OCI-M1 (cell line): Measurements from ENCODE around the gene COMMD3.
A peak's percentile ranks its signal among the peaks of the same experiment; 100 is the strongest.
"Not testable (repeated sequence)": the region's sequence is repeated elsewhere in the genome, so short reads cannot be mapped to it uniquely, and the experiment has no call there.

Experiments used
- DNase-seq: peaks from one replicate; lab custom pipeline; 2025; lab: John Stamatoyannopoulos, UW

COMMD3 gene

DNA sequence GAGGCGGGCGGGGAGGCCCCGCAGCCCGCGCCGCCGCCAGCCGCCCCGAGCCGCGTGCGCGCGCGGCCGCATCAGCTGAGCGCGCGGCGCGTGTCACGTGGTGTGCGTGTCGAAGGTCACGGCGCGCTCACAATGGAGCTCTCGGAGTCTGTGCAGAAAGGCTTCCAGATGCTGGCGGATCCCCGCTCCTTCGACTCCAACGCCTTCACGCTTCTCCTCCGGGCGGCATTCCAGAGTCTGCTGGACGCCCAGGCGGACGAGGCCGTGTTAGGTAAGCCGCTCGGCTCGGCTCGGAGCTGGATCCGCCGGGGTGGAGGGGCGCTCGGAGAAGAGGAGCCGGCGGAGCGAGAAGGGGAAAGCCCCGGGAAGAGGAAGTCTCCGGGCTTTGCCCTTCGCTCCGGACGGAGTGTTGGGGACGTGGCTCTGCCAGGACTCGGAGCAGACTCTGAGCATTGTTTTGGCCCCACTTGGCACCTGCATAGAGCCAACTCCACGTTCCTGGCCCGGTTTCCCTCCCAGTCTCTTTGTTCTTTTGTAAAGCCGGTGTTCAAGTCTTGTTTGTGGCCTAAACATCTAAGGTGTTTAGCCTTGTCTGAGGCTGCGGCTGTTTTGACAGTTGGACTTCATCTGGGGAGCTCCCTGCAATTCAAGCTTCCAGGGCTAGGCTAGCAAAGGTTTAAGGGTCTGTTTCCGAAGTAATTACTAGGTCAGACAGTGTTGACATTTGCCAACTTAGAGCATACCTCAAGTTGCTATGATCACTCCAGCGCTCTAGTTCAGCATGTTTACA lies at the start of gene COMMD3:
Gene COMMD3, plus strand, starts transcription at position 103 of the 790 bp plus-strand sequence. Its CDS starts 30 bp downstream, at position 133.
- peak; percentile 93 for DNase-seq

DNA sequence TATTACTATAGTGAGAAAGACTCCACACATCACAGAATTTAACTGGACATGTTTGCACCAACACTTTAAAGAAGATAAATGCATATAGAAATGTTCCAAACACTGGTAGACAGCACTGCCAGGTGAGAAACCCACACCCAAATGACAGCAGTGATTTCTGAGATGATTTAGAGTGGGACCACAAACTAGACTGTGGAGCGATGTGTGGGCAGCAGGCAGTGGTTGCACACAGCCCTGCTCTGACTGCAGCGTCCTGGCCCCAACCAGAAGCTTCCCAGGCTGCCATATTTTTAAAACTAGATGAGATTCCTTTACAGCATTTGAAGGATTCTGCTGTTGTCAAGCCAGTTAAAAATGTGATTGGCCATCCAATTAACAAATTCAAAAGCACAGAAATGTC lies 47.7 kb upstream of the COMMD3 start:
- DNase-seq: no peak

- DNase-seq: no peak
Measured at GRCh38 chr10:22271786-22272185, 44.4 kb upstream of the COMMD3 start.

GRCh38 chr10:22278441-22278782 lies 37.8 kb upstream of the COMMD3 start:
- DNase-seq: no peak

GRCh38 chr10:22280078-22280477 lies 36.1 kb upstream of the COMMD3 start:
- no peak for DNase-seq

DNA sequence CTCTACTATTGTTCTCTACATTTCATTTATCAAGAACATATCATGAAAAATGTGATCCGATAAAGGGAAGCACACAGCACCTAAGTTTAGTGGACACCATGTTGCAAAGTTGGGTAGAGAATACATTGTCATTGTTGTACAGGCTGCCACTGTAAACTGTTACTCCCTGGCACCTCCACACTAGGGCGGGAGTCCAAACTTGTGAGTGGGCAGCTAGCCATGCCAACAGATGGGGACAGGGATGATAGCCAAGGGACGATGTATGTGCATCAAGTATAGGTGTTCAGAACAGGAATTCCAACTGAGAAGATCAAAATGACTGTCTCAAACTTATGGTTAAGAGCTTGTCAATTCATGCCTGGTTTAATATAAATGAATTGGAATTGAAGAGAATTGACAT lies 31.1 kb upstream of the COMMD3 start:
- DNase-seq: no peak

DNA sequence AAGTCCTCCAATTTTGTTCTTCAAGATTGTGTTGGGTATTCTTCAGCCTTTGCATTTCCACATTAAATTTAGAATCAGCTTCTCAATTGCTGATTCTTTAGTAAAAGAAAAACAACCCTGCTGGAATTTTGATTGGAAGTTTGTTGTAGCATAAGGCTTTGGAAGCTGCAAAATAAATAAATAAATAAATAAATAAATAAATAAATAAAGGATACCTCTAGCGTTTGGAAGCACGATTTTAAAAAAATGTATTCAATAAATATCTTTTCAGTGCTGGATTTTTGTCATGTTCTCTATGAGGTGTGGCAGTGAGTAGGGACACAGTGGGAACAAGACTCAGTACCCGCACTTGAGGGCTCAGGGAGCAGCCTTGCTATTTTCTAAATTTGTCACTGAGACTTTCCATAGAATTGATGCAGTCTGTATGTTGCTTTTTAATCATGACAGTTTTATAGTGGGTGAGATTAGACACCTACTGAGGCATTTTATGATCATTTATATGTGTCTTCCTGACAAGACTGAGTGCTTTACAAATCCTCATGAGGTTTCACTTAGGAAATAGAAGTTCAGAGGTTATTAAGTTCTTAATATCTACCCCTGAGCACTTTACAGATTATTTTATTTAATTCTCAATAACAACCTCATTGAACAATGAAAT lies 22.3 kb upstream of the COMMD3 start:
- DNase-seq: no peak

DNA sequence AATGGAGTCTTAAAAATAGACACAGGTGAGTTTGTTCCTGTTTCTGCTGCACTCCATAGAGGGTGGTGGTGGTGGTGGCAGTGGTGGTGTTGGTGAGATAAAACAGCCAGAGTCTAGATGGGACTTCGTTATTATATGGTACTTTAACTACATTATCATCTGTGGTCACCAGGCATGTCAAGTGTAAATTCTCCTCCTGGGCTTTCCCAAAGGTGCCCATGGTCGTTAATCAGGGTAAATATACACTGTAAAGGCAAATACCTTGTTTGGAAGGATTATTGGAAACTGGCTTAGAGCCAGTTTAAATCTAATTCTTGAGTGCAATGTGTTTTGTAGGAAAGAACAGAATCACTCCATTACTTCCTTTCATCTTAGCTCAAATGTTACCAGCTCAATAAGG lies 21.5 kb upstream of the COMMD3 start:
- DNase-seq: no peak

- DNase-seq: no peak
Measured at GRCh38 chr10:22301193-22301592, 15.0 kb upstream of the COMMD3 start.

DNA sequence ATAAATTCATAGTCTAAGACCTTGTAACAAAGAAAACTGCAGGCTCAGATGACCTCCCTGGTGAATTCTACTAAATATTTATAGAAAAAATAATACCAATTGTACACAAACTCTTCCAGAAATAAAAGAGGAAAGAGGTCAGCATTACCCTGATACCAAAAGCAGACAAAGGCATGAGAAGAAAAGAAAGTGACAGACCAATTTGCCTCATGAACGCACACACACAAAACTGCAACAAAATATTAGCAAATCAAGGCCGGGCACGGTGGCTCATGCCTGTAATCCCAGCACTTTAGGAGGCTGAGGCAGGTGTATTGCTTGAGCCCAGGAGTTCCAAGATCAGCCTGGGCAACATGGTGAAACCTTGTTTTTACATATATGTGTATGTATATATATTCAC lies 12.7 kb upstream of the COMMD3 start:
- DNase-seq: no peak

DNA sequence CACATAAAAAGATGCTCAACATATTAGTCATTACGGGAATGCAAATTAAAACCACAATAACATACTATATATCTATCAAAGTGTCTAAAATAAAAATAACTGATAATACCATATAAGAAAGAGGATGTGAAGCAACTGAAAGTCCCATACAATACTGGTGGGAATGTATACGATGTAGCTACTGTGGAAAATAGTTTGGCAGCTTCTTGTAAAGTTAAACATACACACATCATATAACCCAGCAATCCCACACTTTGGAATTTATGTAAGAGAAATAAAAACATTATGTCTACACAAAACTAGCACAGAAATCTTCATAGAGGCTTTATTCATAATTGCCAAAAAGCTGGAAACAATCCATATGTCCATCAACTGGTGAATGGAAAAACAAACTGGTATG lies 10.5 kb upstream of the COMMD3 start:
- DNase-seq: no peak

- DNase-seq: peak; percentile 37
Measured at GRCh38 chr10:22308390-22308789, 7.8 kb upstream of the COMMD3 start.

DNA sequence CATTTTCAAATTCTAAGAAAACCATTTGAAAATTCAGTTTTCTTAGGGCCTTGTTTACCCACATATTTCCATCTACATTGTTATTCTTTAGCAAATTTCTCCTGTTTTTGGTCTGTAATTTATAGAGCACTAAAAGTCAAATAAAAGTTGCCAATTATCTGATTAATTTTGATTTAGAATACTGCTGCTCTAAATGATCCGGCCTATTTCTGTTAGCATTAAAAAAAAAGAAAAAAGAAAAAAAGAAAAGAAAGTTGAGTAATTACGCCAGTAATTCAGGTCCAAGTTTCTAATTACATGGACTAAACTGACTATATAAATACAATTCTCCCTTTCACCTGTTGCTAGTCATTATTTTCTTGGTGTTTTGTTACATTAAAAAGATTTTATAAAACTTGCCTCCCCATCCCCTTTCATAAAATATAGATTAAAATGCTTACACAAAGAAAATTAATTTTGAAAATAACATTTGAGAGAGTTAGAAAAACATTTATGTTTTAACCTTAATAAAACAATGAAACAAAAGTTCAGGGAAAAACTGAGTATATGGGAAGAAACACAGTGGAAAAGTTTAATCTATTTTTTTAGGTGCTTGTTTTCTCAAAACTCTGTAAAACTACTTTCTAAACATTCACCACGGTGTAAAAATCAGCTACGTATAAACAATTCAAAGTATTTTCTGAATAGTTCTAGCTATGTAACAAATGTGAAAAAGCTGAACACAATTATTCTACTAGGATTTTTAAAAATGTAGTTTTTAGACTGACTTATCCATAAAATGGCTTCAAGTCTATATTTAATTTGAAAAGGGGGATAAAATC lies 6.8 kb upstream of the COMMD3 start:
- DNase-seq: no peak

DNA sequence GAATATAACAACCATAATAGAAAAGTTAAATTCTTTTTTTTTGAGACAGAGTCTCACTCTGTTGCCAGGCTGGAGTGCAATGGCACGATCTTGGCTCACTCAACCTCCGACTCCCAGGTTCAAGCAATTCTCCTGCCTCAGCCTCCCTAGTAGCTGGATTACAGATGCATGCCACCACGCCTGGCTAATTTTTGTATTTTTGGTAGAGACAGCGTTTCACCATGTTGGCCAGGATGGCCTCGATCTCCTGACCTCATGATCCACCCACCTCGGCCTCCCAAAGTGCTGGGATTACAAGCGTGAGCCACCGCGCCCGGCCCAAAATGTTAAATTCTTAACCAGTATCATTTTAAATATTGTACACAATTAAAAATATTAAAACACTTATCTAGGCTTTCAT lies 6.2 kb upstream of the COMMD3 start:
- not testable (repeated sequence) for DNase-seq

GRCh38 chr10:22310928-22311327 lies 5.3 kb upstream of the COMMD3 start:
- DNase-seq: peak; percentile 48

DNA sequence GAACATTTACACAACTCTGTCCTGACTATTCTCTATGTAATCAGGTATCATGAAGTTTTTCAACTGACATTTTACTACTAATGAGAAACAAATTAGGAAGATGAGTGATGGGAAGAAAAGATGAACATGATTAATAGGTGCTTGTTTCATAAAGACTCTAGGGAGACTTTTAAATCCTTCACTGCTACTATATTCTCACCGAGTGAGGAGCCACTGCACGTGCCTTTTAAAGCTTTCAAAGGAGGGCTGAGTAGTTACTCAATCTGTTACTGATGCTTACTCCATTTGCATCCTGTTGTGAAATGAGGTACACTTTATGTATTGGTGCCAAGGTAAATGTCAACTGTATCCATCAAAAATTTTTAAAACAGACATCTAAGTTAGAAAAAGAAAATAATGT lies 1.3 kb upstream of the COMMD3 start:
- peak; percentile 64 for DNase-seq

- DNase-seq: no peak
Measured at GRCh38 chr10:22315455-22316285, 518 bp upstream of the COMMD3 start.

- DNase-seq: no peak
Measured at GRCh38 chr10:22317076-22317370, 835 bp downstream of the COMMD3 start.

- DNase-seq: peak; percentile 61
Measured at GRCh38 chr10:22317771-22318565, 1.8 kb downstream of the COMMD3 start.

GRCh38 chr10:22318772-22319171 lies 2.6 kb downstream of the COMMD3 start:
- no peak for DNase-seq

DNA sequence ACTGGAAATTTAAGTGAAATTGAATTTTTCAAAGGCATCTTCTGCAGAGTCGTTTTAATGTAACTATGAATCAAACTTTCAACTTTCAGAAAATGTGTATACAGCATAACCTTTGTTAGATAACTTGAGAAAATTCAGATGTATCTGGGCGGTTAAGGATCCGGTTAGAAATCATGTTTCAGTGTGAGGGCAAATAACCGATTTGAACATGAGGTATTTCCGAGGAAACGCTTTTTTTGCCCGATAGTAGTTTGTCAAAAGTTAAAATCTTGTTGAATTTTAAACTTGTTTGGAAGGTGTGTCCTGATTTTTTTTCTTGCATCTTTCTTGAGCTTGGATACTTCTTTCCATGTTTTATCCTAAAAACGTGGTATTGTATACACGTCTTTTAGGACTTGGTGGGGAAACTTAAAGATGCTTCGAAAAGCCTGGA lies 3.4 kb downstream of the COMMD3 start:
- DNase-seq: no peak
